GM19372 (cell line): ENCODE data around the gene KCTD19.

Source experiments
- ATAC-seq: cut with Tn5 transposase; IDR thresholded peaks from one replicate; pipeline ENCODE4 v1.9.1; 2021; ENCODE audit warnings: mild to moderate bottlenecking, low read depth, moderate library complexity; ENCODE audit not compliant: unreplicated experiment

Gene KCTD19

GRCh38 chr16:67327743-67328142 is 1.2 kb upstream of the KCTD19 start:
- no peak for ATAC-seq

- no peak for ATAC-seq
Observed at GRCh38 chr16:67326115-67326471, 448 bp downstream of the KCTD19 start.

GRCh38 chr16:67317853-67318252 is 8.7 kb downstream of the KCTD19 start:
- ATAC-seq: no peak

GRCh38 chr16:67312719-67313118 is 13.8 kb downstream of the KCTD19 start:
- no peak for ATAC-seq

GRCh38 chr16:67311607-67312488 is 14.7 kb downstream of the KCTD19 start:
- no peak for ATAC-seq

GRCh38 chr16:67310561-67310960 is 16.0 kb downstream of the KCTD19 start:
- no peak for ATAC-seq

- ATAC-seq: no peak
Observed at GRCh38 chr16:67305216-67306071, 21.1 kb downstream of the KCTD19 start.

- ATAC-seq: no peak
Observed at GRCh38 chr16:67304020-67304419, 22.5 kb downstream of the KCTD19 start.

GRCh38 chr16:67302970-67303369 is 23.6 kb downstream of the KCTD19 start:
- no peak for ATAC-seq

- ATAC-seq: no peak
Observed at GRCh38 chr16:67302076-67302475, 24.5 kb downstream of the KCTD19 start.

GRCh38 chr16:67301080-67301782 is 25.3 kb downstream of the KCTD19 start:
- ATAC-seq: no peak

GRCh38 chr16:67299269-67299668 is 27.3 kb downstream of the KCTD19 start:
- ATAC-seq: no peak

GRCh38 chr16:67298277-67298676 is 28.3 kb downstream of the KCTD19 start:
- ATAC-seq: no peak

- ATAC-seq: no peak
Observed at GRCh38 chr16:67296420-67296819, 30.1 kb downstream of the KCTD19 start.

GRCh38 chr16:67294938-67295361 is 31.6 kb downstream of the KCTD19 start:
- ATAC-seq: no peak

GRCh38 chr16:67294171-67294757 is 32.3 kb downstream of the KCTD19 start:
- no peak for ATAC-seq

- no peak for ATAC-seq
Observed at GRCh38 chr16:67291461-67291860, 35.1 kb downstream of the KCTD19 start.

GRCh38 chr16:67287960-67288359 is 38.6 kb downstream of the KCTD19 start:
- ATAC-seq: no peak

- no peak for ATAC-seq
Observed at GRCh38 chr16:67286441-67287235, 39.9 kb downstream of the KCTD19 start.
